LNCAP (cell line): ENCODE results near the gene TMEM200C.

Experiments
- CTCF ChIP-seq: fragments of 450-650 bp; IDR thresholded peaks from 2 replicates; pipeline ENCODE4 v1.5.1; 2017; ENCODE audit warnings: mild to moderate bottlenecking

The TMEM200C gene

GRCh38 chr18:5841518-5841917, 53.8 kb downstream of the TMEM200C start:
- peak; percentile 26; the same call in 1 of the 2 replicates for TF ChIP-seq CTCF

- no peak for TF ChIP-seq CTCF
Observed at GRCh38 chr18:5840547-5840946, 54.8 kb downstream of the TMEM200C start.

GRCh38 chr18:5840025-5840424, 55.3 kb downstream of the TMEM200C start:
- no peak for TF ChIP-seq CTCF

- TF ChIP-seq CTCF = no peak
Observed at GRCh38 chr18:5839102-5839501, 56.2 kb downstream of the TMEM200C start.
